Prostate gland (tissue), 2 donors: ENCODE measurements around the gene THAP10. TPM values are rescaled to one million over a fixed set of nuclear protein-coding genes. Genes with fewer than 3 reads are reported as not detected.
A peak's percentile ranks its signal among the peaks of the same experiment; 100 is the strongest.

ENCODE experiments used
- DNase-seq: peaks from one replicate; pipeline ENCODE4 v3.0.0-alpha.2; 2019; ENCODE audit warnings: low spot score
- H3K27ac ChIP-seq, 2 donors: fragments of 200-600 bp; sonication (generic); 2 replicates each; pipeline ENCODE4 v1.5.1; 2017 to 2019
- H3K27me3 ChIP-seq: fragments of 200-600 bp; sonication (generic); replicated peaks from 2 replicates; pipeline ENCODE4 v1.5.1; 2019; ENCODE audit not compliant: insufficient read depth
- H3K36me3 ChIP-seq, 2 donors: fragments of 200-600 bp; sonication (generic); 1 replicate in 1 of 2; 2 replicates in 1 of 2; pipeline versions ENCODE4 v1.5.1 to v1.8.1; 2017 to 2019
- H3K4me1 ChIP-seq: fragments of 200-600 bp; sonication (generic); replicated peaks from 2 replicates; pipeline ENCODE4 v1.5.1; 2019
- H3K4me3 ChIP-seq, 2 donors: fragments of 200-600 bp; sonication (generic); 2 replicates each; pipeline ENCODE4 v1.5.1; 2017 to 2019
- H3K9me3 ChIP-seq: fragments of 200-600 bp; sonication (generic); 2 replicates; pipeline ENCODE4 v1.5.1; 2017
- POLR2A ChIP-seq: fragments of 450-650 bp; IDR thresholded peaks from one replicate; pipeline ENCODE4 v1.6.1; 2016; ENCODE audit warnings: antibody characterized with exemption, mild to moderate bottlenecking
- POLR2AphosphoS5 ChIP-seq: sonication (generic); formaldehyde crosslinking; IDR thresholded peaks from one replicate; pipeline ENCODE4 v1.6.1; 2017; ENCODE audit warnings: antibody characterized with exemption
- WGBS: methylation state at CpG from one replicate; pipeline ENCODE4 v1.1.5; 2018; 5-methylcytosine and 5-hydroxymethylcytosine counted together
- intact Hi-C: fragments of 100-400 bp; cut with DNase I; formaldehyde crosslinking; loops from one replicate; pipeline ENCODE4 v1.14.2; 2022
- total RNA-seq, 2 donors: library from RNA; depleted of rRNA; stranded (reverse); fragments of >200 nt; gene quantifications; one replicate each; pipeline ENCODE4 v1.1.0, GENCODE V29; 2016
- TF ChIP-seq, protein P1 (sequence below), 4 experiments: fragments of 200-600 bp in 2 of 4; fragments of 450-650 bp in 2 of 4; sonication (generic) in 2 of 4; IDR thresholded peaks; 1 replicate in 3 of 4; 2 replicates in 1 of 4; pipeline ENCODE4 v1.5.1; 2016 to 2019; ENCODE audit warnings: antibody characterized with exemption in 4 of 4, mild to moderate bottlenecking in 2 of 4, moderate library complexity in 2 of 4

The THAP10 gene
- total RNA-seq, 2 donors from 2014 or later = 3.2 to 6.6 TPM

DNA sequence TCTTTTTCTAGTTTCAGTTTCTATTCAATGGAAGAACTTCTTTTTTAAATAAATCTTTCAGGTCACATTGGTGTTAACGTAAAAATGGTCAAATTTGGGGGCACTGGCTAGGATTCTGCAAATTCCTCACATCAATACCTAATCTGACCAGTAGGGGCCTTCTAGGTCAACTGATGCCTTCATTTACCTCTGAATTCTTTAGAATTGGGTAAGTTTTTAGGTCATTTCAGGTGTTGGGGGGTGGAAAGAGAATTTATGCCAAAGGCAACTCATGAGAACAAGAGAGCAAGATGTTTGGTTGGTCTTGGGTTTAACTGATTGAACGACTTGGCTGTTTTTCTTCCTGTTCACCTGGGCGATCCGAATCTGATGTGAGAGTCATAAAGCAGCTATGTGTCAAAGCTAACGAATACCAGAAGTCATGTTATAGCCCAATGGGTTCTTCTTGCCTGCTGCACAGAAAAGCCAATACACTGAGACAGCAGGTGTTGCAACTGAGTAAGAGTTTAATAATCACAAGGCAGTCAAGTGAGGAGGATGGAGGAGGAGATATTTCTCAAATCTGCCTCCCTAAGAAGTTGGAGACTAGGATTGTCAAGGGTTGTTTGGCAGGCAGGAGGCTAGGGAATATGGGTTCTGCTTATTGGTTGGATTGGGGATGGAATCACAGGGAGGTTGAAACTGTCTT lies 15.7 kb upstream of the THAP10 start:
- intact Hi-C loops = no loop called here
- 98% methylated on average over 5 of the region's 5 CpGs for WGBS
- Histone ChIP-seq H3K36me3 (peaks cover 0 to 4% of the 10 kb centered on the region in 2 donors), H3K4me1 (no peaks in the 10 kb centered on the region), H3K4me3 (no peak overlapping the region), H3K27me3 (no peaks in the 10 kb centered on the region), H3K9me3 (no peaks in the 10 kb centered on the region), H3K27ac (no peak overlapping the region)
- TF ChIP-seq POLR2AphosphoS5 (no peak), POLR2A (no peak)
- TF ChIP-seq, protein P1, sequence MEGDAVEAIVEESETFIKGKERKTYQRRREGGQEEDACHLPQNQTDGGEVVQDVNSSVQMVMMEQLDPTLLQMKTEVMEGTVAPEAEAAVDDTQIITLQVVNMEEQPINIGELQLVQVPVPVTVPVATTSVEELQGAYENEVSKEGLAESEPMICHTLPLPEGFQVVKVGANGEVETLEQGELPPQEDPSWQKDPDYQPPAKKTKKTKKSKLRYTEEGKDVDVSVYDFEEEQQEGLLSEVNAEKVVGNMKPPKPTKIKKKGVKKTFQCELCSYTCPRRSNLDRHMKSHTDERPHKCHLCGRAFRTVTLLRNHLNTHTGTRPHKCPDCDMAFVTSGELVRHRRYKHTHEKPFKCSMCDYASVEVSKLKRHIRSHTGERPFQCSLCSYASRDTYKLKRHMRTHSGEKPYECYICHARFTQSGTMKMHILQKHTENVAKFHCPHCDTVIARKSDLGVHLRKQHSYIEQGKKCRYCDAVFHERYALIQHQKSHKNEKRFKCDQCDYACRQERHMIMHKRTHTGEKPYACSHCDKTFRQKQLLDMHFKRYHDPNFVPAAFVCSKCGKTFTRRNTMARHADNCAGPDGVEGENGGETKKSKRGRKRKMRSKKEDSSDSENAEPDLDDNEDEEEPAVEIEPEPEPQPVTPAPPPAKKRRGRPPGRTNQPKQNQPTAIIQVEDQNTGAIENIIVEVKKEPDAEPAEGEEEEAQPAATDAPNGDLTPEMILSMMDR (IDR thresholded peaks at IDR 0.05) = no peak
- DNase-seq = no peak

DNA sequence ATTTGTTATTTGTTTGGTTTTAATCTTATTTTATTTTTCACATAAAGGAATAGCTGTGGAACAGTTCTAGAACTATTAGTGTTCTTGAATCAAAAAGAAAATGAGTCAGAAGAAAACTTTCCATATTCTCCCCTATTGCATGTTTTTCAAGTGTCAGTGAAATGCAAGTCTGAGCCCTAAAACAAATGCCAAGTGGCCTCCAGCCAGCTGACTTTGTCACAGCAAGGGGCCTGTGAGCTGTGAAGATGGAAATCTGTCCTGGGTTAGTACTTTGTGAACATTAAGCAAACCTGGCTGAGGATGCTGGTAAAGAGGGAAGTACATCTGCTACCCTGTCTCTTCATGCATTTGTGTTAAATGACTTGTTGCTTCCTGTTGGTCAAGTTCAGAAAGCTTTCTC lies 14.6 kb upstream of the THAP10 start:
- Histone ChIP-seq H3K9me3 (no peaks in the 10 kb centered on the region), H3K27me3 (no peaks in the 10 kb centered on the region), H3K27ac (no peak overlapping the region), H3K36me3 (peaks cover 0 to 4% of the 10 kb centered on the region in 2 donors), H3K4me1 (no peaks in the 10 kb centered on the region), H3K4me3 (no peak overlapping the region)
- no peak for DNase-seq
- TF ChIP-seq, protein P1 (IDR thresholded peaks at IDR 0.05) = no peak
- TF ChIP-seq POLR2AphosphoS5 = no peak
- TF ChIP-seq POLR2A = no peak
- intact Hi-C loops = no loop called here

- WGBS = 63% methylated on average over 1 of the region's 1 CpG
- Histone ChIP-seq H3K4me1 (no peaks in the 10 kb centered on the region), H3K4me3 (no peak overlapping the region), H3K9me3 (no peaks in the 10 kb centered on the region), H3K27ac (no peak overlapping the region), H3K36me3 (peaks cover 0 to 4% of the 10 kb centered on the region in 2 donors), H3K27me3 (no peaks in the 10 kb centered on the region)
- intact Hi-C loops = no loop called here
- DNase-seq = no peak
- TF ChIP-seq, protein P1 (IDR thresholded peaks at IDR 0.05) = no peak
- no peak for TF ChIP-seq POLR2AphosphoS5
- TF ChIP-seq POLR2A = no peak
Observed at GRCh38 chr15:70902107-70902506, 9.9 kb upstream of the THAP10 start.

DNA sequence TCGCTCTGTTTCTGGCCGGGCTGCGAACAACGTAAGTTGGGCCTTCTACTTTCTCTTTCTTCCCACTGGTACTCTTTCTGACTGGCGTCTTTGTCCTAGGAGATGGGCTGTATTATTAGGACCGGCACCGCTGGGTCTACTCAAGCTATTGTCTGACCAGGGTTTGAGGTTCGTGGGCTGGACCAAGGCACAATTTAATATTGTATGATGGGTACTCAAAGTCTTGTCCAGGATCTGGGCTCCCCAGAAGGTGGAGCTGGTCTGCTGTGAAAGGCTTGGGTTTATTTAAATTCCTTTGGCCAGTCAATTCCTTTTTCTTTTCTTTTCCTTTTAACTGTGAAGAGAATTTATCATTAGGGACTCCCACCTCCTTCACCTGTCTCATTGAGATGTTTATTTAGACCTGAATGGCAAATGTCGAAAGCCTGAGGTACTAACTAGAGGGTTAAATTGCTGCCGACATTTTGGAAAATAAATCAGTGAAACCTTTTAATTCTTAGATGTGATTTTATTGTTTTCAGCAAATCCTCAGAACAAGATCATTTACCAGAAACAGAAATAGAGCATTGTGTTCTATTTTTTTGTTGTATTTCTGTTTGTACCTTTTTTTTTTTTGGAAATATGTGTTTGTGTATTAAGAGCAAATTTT lies 803 bp upstream of the THAP10 start:
- Histone ChIP-seq H3K4me1 (peaks cover 5% of the 10 kb centered on the region), H3K27ac (peak overlapping the region; percentile 84 to 85), H3K27me3 (no peaks in the 10 kb centered on the region), H3K36me3 (no peaks in the 10 kb centered on the region), H3K9me3 (no peaks in the 10 kb centered on the region), H3K4me3 (peak overlapping the region; percentile 72 to 80)
- WGBS = 2% methylated on average over 10 of the region's 10 CpGs
- TF ChIP-seq, protein P1 (IDR thresholded peaks at IDR 0.05) = peak in 3 of 4 experiments; percentile 40 to 66 (median 64)
- no peak for TF ChIP-seq POLR2AphosphoS5
- peak; percentile 47 for DNase-seq
- intact Hi-C loops = loop anchor here (10.0 kb wide), 1 partner anchor 552 kb away; no protein-coding TSS in a partner anchor

GRCh38 chr15:70882361-70882760 lies 9.9 kb downstream of the THAP10 start:
- 93% methylated on average over 2 of the region's 2 CpGs for WGBS
- intact Hi-C loops = no loop called here
- TF ChIP-seq, protein P1 (IDR thresholded peaks at IDR 0.05) = no peak
- TF ChIP-seq POLR2AphosphoS5 (no peak), POLR2A (no peak)

More at GRCh38 chr15:70882361-70882760, 9.9 kb downstream of the THAP10 start:
- Histone ChIP-seq H3K4me1 (no peaks in the 10 kb centered on the region), H3K36me3 (no peaks in the 10 kb centered on the region), H3K9me3 (no peaks in the 10 kb centered on the region), H3K27me3 (no peaks in the 10 kb centered on the region), H3K27ac (no peak overlapping the region), H3K4me3 (no peak overlapping the region)
- no peak for DNase-seq
